Measurements from ENCODE around the gene MAGEB3. TPM values are rescaled to one million over a fixed set of nuclear protein-coding genes. Genes with fewer than 3 reads are reported as not detected.

MAGEB3 gene
- total RNA-seq, 1 experiment from 2014 or later: not detected

DNA sequence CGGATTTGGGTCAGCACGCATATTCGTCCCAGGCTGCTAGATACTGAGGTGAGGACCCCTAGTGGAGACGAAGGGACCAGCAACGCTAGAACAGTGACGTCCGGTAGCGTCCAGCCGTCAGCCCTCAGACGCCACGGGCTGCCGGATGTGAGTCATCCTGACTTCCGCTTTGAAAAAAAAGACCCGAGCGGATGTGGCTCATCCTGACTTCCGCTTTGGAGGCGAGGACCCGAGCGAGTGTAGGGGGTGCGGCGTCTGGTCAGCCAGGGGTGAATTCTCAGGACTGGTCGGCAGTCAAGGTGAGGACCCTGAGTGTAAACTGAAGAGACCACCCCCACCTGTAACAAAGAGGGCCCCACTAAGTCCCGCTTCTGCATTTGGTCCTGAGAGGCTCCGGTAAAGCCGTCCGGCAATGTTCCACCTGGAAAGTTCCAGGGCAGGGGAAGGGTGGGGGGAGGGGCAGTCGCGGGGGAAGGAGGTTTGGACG is 15.1 kb upstream of the MAGEB3 start, which contains the start of gene MAGEB2:
Gene MAGEB2, plus strand, starts transcription at position 207 of the 487 bp plus-strand sequence. CDS start 3,018 bp downstream, outside the sequence.
- Histone ChIP-seq H3K27ac (ENCODE audit: insufficient read length, low read depth, low read length) (no peak within 1 kb of the TSS), H3K79me2 (ENCODE audit: insufficient read depth, low read length) (no peaks in the 10 kb centered on the region), H3K4ac (ENCODE audit: low read depth, low read length) (no peak within 1 kb of the TSS), H2AFZ (ENCODE audit: low read length) (no peak within 1 kb of the TSS), H4K20me1 (ENCODE audit: control insufficient read depth, insufficient read depth, insufficient read length) (no peaks in the 10 kb centered on the region), H3K4me1 (ENCODE audit: insufficient read depth, low read length) (peaks cover 4% of the 10 kb centered on the region), H3K56ac (ENCODE audit: insufficient read length, low read depth, low read length) (no peak within 1 kb of the TSS), H3T11ph (ENCODE audit: low read length) (no peak within 1 kb of the TSS), H3K23ac (ENCODE audit: insufficient read length, low read depth, low read length) (no peak within 1 kb of the TSS), H3K18ac (ENCODE audit: insufficient read length, low read depth, low read length) (no peak within 1 kb of the TSS), H3K4me2 (ENCODE audit: insufficient read depth, insufficient read length, low read length) (no peak within 1 kb of the TSS), H2AK5ac (ENCODE audit: insufficient read length, low read length) (no peak within 1 kb of the TSS), H4K8ac (replicated peaks; ENCODE audit: insufficient read length, low read depth, low read length) (no peak within 1 kb of the TSS), H3K79me1 (ENCODE audit: insufficient read depth, low read depth, low read length, poor library complexity, severe bottlenecking) (no peaks in the 10 kb centered on the region), H2BK12ac (ENCODE audit: insufficient read length, low read depth, low read length) (no peak within 1 kb of the TSS), H3K23me2 (ENCODE audit: insufficient read length, low read depth, low read length, poor library complexity, severe bottlenecking) (no peaks in the 10 kb centered on the region), H2BK15ac (ENCODE audit: low read depth, low read length) (no peak within 1 kb of the TSS), H3K27me3 (ENCODE audit: insufficient read depth, low read length) (no peaks in the 10 kb centered on the region), H3K14ac (ENCODE audit: insufficient read depth, low read length) (no peak within 1 kb of the TSS), H3K9me3 (ENCODE audit: control insufficient read depth, low read depth, low read length) (no peaks in the 10 kb centered on the region), H2BK20ac (ENCODE audit: low read depth, low read length, poor library complexity, severe bottlenecking) (no peak within 1 kb of the TSS), H2BK5ac (ENCODE audit: insufficient read length, low read length) (no peak within 1 kb of the TSS), H3K9ac (ENCODE audit: extremely low read depth, insufficient read length, low read length) (no peak within 1 kb of the TSS), H2BK120ac (ENCODE audit: low read depth, low read length, poor library complexity, severe bottlenecking) (no peak within 1 kb of the TSS), H4K91ac (ENCODE audit: insufficient read length, low read depth, low read length) (no peak within 1 kb of the TSS), H4K5ac (ENCODE audit: insufficient read length, low read depth, low read length) (no peak within 1 kb of the TSS)
- H3K4me1 Mint-ChIP-seq: peaks cover 19 to 24% of the 10 kb centered on the region in 2 experiments
- no peak within 1 kb of the TSS for H3K27ac Mint-ChIP-seq
- H3K4me3 Mint-ChIP-seq: no peak within 1 kb of the TSS
- peaks cover 6% of the 10 kb centered on the region; the same call in 1 of the 2 replicates for H3K27me3 Mint-ChIP-seq (ENCODE audit: low read depth)
- TF ChIP-seq, protein P1, sequence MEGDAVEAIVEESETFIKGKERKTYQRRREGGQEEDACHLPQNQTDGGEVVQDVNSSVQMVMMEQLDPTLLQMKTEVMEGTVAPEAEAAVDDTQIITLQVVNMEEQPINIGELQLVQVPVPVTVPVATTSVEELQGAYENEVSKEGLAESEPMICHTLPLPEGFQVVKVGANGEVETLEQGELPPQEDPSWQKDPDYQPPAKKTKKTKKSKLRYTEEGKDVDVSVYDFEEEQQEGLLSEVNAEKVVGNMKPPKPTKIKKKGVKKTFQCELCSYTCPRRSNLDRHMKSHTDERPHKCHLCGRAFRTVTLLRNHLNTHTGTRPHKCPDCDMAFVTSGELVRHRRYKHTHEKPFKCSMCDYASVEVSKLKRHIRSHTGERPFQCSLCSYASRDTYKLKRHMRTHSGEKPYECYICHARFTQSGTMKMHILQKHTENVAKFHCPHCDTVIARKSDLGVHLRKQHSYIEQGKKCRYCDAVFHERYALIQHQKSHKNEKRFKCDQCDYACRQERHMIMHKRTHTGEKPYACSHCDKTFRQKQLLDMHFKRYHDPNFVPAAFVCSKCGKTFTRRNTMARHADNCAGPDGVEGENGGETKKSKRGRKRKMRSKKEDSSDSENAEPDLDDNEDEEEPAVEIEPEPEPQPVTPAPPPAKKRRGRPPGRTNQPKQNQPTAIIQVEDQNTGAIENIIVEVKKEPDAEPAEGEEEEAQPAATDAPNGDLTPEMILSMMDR (conservative IDR thresholded peaks at IDR 0.05): peak; percentile 55
- WGBS (ENCODE audit: extremely low coverage, insufficient read length, low lambda C conversion rate): no CpG with 5 or more reads among the region's 29 CpGs
- H3K9me3 Mint-ChIP-seq: peaks cover 22 to 75% of the 10 kb centered on the region in 2 experiments; a peak in 4 of 5 replicates
- peaks cover 8 to 22% (median 18%) of the 10 kb centered on the region in 3 experiments for H3K36me3 Mint-ChIP-seq (ENCODE audit: insufficient read depth in 1 of 3, low read depth in 3 of 3)
- no peak for DNase-seq
